GM13976 (cell line): ENCODE data around the gene UXS1.

Experiments used
- DNase-seq: peaks from one replicate; pipeline ENCODE4 v3.0.0; 2012; ENCODE audit warnings: low spot score
- in situ Hi-C: fragments of 300-500 bp; cut with MboI; formaldehyde crosslinking; loops from one replicate; pipeline ENCODE4 v1.12.0; 2022; ENCODE audit warnings: low sequenced_read_pairs, mixed read lengths, inconsistent platforms; ENCODE audit not compliant: unreplicated experiment
- TF ChIP-seq, protein P1 (sequence below): IDR thresholded peaks from 2 replicates; pipeline ENCODE4 v1.5.1; 2012; ENCODE audit warnings: borderline replicate concordance, mild to moderate bottlenecking; ENCODE audit not compliant: insufficient read depth; ENCODE audit errors: extremely low read depth, missing control alignments, control extremely low read depth

Gene UXS1

DNA sequence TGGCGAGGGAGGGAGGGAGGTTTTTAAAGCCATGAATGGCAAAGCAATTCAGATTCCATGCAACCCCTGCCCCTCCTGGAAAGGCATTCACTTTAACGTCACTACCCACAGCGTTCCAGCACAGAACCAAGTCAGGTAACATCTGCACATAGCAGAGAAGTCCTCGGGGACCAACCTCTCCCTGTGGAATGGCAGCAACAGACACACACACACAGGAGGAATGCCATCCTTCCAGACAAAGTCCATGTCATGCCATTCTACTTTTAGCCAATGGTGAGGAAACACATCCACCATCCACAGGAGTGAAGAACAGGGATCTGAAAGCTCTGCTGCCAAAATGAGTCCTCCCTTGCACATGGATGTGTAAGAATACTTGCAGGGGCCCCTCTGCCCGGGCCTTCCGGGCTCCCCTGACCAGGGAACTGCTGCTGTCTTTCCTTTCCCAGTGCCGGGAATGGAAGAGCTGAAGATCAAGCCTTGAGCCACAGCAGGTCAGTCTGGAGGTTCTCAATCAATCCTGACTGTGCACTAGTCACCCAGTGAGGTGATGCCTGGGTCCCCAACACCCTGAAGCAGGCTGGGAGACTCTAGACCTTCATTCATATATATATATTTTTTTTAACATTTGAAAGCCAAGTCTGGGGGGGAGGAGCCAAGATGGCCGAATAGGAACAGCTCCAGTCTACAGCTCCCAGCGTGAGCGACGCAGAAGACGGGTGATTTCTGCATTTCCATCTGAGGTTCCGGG, 63.7 kb downstream of the UXS1 start:
- in situ Hi-C loops, result no loop called here
- DNase-seq, result no peak
- TF ChIP-seq, protein P1, sequence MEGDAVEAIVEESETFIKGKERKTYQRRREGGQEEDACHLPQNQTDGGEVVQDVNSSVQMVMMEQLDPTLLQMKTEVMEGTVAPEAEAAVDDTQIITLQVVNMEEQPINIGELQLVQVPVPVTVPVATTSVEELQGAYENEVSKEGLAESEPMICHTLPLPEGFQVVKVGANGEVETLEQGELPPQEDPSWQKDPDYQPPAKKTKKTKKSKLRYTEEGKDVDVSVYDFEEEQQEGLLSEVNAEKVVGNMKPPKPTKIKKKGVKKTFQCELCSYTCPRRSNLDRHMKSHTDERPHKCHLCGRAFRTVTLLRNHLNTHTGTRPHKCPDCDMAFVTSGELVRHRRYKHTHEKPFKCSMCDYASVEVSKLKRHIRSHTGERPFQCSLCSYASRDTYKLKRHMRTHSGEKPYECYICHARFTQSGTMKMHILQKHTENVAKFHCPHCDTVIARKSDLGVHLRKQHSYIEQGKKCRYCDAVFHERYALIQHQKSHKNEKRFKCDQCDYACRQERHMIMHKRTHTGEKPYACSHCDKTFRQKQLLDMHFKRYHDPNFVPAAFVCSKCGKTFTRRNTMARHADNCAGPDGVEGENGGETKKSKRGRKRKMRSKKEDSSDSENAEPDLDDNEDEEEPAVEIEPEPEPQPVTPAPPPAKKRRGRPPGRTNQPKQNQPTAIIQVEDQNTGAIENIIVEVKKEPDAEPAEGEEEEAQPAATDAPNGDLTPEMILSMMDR, result no peak

DNA sequence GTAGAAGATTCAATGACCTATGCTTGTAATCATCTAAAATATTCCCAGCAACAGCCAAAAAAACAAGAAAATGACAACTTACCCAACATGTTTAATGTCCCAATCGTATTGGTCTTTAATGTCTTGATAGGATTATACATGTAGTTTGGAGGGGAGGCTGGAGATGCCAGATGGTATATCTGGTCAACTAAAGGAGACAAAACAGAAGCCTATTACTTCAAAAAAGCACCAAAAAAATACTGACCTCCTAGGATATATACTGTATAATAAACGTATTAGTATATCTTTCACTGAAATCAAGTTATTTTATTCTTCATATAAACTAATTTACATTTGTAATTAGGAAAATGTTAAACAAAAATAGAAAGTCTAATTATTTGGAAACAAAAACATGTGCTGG, 64.5 kb downstream of the UXS1 start:
- in situ Hi-C loops, result no loop called here
- DNase-seq, result no peak
- TF ChIP-seq, protein P1, result no peak

GRCh38 chr2:106129150-106129549, 65.0 kb downstream of the UXS1 start:
- DNase-seq, result no peak
- in situ Hi-C loops, result no loop called here
- TF ChIP-seq, protein P1, result no peak

DNA sequence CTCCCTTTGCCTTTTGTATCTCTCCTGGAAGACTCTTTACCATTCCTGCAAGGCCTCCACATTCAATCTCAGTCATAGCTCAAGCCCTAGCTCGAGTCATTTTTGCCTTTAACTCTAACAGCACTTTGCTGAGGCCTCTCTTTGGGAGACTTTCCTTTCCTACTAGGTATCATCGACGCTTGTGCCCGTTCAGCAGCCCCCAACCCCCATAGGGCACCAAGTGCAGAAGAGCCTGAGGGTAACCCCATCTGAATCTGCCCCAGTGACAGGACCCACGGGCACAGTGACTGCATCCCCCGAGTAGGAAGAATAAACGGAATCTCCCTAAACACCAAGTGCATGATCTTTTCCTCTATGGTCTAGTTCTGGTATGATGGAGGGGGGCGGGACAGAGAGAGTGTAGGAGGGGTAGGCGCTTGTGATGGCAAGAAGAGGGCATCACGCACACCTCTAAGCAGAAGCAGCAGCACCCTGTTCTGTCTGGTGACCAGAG, 66.3 kb downstream of the UXS1 start:
- TF ChIP-seq, protein P1, result no peak
- in situ Hi-C loops, result no loop called here
- DNase-seq, result no peak

- DNase-seq, result no peak
- TF ChIP-seq, protein P1, result no peak
- in situ Hi-C loops, result no loop called here
These were observed 66.8 kb downstream of the UXS1 start for GRCh38 chr2:106127282-106127771.

- DNase-seq, result no peak
- in situ Hi-C loops, result no loop called here
- TF ChIP-seq, protein P1, result no peak
These were observed 67.3 kb downstream of the UXS1 start for GRCh38 chr2:106126705-106127281.

GRCh38 chr2:106126295-106126694, 67.8 kb downstream of the UXS1 start:
- no peak for DNase-seq
- TF ChIP-seq, protein P1, result no peak
- in situ Hi-C loops, result no loop called here
